Endothelial cell of umbilical vein (primary cell): ENCODE data around the gene MROH2A. TPM values are rescaled to one million over a fixed set of nuclear protein-coding genes. Genes with fewer than 3 reads are reported as not detected.

Source experiments
- BruUV-seq: library from RNA; stranded (reverse); fragments of 400-500 nt; replicated peaks from 2 replicates; lab custom pipeline; 2021; lab: Mats Ljungman, UMichigan
- CTCF ChIA-PET: fragments of 300-600, 350-600 bp; sonication (Branson Sonifier 250); formaldehyde crosslinking; loops from one replicate; lab custom pipeline; 2021; ENCODE audit warnings: antibody characterized with exemption, inconsistent platforms; lab: Charles Lee
- POLR2A ChIA-PET: fragments of 300-600, 350-600 bp; sonication (Branson Sonifier 250); formaldehyde crosslinking; loops from one replicate; lab custom pipeline; 2021; ENCODE audit warnings: antibody characterized with exemption, inconsistent platforms; lab: Charles Lee
- DNase-seq: peaks from one replicate; pipeline ENCODE4 v3.0.0-alpha.2; 2011; ENCODE audit warnings: low read depth, low spot score
- FAIRE-seq: peaks from 2 replicates; lab custom pipeline; 2011; peaks lifted over from hg19 to GRCh38; lab: Jason Lieb, UNC
- H2AFZ ChIP-seq: 2 replicates; pipeline ENCODE4 v1.6.0; 2012; ENCODE audit warnings: low read depth, low read length, control low read depth, inconsistent platforms
- H3K27ac ChIP-seq: 2 replicates; pipeline ENCODE4 v1.5.1; 2011; ENCODE audit warnings: low read depth, mild to moderate bottlenecking, control low read depth, low read length, moderate library complexity; ENCODE audit not compliant: insufficient read depth
- H3K27me3 ChIP-seq, 2 experiments: 2 replicates each; pipeline versions ENCODE4 v1.6.0 to v1.6.1; 2011; ENCODE audit warnings: low read length in 2 of 2, mixed read lengths in 1 of 2; ENCODE audit not compliant: control insufficient read depth in 2 of 2, insufficient read depth in 2 of 2
- H3K36me3 ChIP-seq, 2 experiments: 2 replicates in 1 of 2; 3 replicates in 1 of 2; pipeline ENCODE4 v1.5.1; 2011; ENCODE audit warnings: low read length in 2 of 2, mild to moderate bottlenecking in 1 of 2, moderate library complexity in 1 of 2; ENCODE audit not compliant: control insufficient read depth in 2 of 2, insufficient read depth in 2 of 2; ENCODE audit errors: extremely low read depth in 1 of 2
- H3K4me1 ChIP-seq: 3 replicates; pipeline ENCODE4 v1.5.1; 2011; ENCODE audit warnings: mild to moderate bottlenecking, low read length; ENCODE audit not compliant: control insufficient read depth, insufficient read depth; ENCODE audit errors: extremely low read depth
- H3K4me2 ChIP-seq: 2 replicates; pipeline ENCODE4 v1.6.1; 2011; ENCODE audit warnings: low read length, control low read depth, mixed read lengths; ENCODE audit not compliant: insufficient read depth
- H3K4me3 ChIP-seq, 3 experiments: fragments of 200-600 bp in 1 of 3; sonication (generic), shearing (Covaris generic) in 1 of 3; replicated peaks in 1 of 3; 2 replicates each; pipeline ENCODE4 v1.5.1; 2011 to 2016; ENCODE audit warnings: control low read depth in 3 of 3, low read length in 3 of 3, mild to moderate bottlenecking in 2 of 3, inconsistent platforms in 1 of 3, low read depth in 1 of 3, moderate library complexity in 1 of 3; ENCODE audit not compliant: insufficient read depth in 1 of 3
- H3K79me2 ChIP-seq: 2 replicates; pipeline ENCODE4 v1.6.0; 2012; ENCODE audit warnings: low read length, inconsistent platforms; ENCODE audit not compliant: control insufficient read depth, insufficient read depth
- H3K9ac ChIP-seq: replicated peaks from 2 replicates; pipeline ENCODE3; 2011; ENCODE audit warnings: low read length, control low read depth; ENCODE audit not compliant: insufficient read depth; ENCODE audit errors: extremely low read depth
- H3K9me1 ChIP-seq: replicated peaks from 3 replicates; pipeline ENCODE4 v1.6.0; 2011; ENCODE audit warnings: mild to moderate bottlenecking, low read length; ENCODE audit not compliant: control insufficient read depth, insufficient read depth; ENCODE audit errors: extremely low read depth
- H3K9me3 ChIP-seq: replicated peaks from 2 replicates; pipeline ENCODE4 v1.5.1; 2012; ENCODE audit warnings: low read length, inconsistent platforms; ENCODE audit not compliant: control insufficient read depth, insufficient read depth
- H4K20me1 ChIP-seq: replicated peaks from 2 replicates; pipeline ENCODE3; 2011; ENCODE audit warnings: mild to moderate bottlenecking, low read length; ENCODE audit not compliant: control insufficient read depth, insufficient read depth; ENCODE audit errors: extremely low read depth
- CTCF ChIP-seq, 2 donors: IDR thresholded peaks; 1 replicate in 1 of 2; 2 replicates in 1 of 2; pipeline ENCODE4 v1.5.1; 2011; ENCODE audit warnings: low read length in 2 of 2, mild to moderate bottlenecking in 2 of 2, moderate library complexity in 2 of 2, control low read depth in 1 of 2, inconsistent platforms in 1 of 2, low read depth in 1 of 2; ENCODE audit not compliant: insufficient read depth in 1 of 2; ENCODE audit errors: extremely low read depth in 1 of 2
- EZH2 ChIP-seq: IDR thresholded peaks from 2 replicates; pipeline ENCODE4 v1.6.1; 2012; ENCODE audit warnings: borderline replicate concordance, low read depth, mild to moderate bottlenecking, moderate library complexity, low read length, inconsistent platforms; ENCODE audit not compliant: severe bottlenecking
- GATA2 ChIP-seq: IDR thresholded peaks from 2 replicates; pipeline ENCODE4 v1.7.0; 2011; ENCODE audit warnings: low read depth, mild to moderate bottlenecking, moderate library complexity, mixed read lengths, low read length; ENCODE audit not compliant: insufficient read length, insufficient read depth
- JUN ChIP-seq: IDR thresholded peaks from 2 replicates; pipeline ENCODE4 v1.6.1; 2011; ENCODE audit warnings: borderline replicate concordance, low read depth; ENCODE audit not compliant: insufficient read length, insufficient read depth
- MYC ChIP-seq: IDR thresholded peaks from one replicate; pipeline ENCODE4 v1.6.1; 2011; ENCODE audit warnings: mild to moderate bottlenecking, low read depth, low read length
- POLR2A ChIP-seq: IDR thresholded peaks from 2 replicates; pipeline ENCODE4 v1.6.1; 2012; ENCODE audit warnings: low read depth, mild to moderate bottlenecking, control low read depth, low read length
- POLR2AphosphoS5 ChIP-seq: IDR thresholded peaks from 2 replicates; pipeline ENCODE4 v1.6.1; 2012; ENCODE audit warnings: low read depth, mild to moderate bottlenecking, control low read depth, low read length, moderate library complexity; ENCODE audit not compliant: insufficient read depth
- dilution Hi-C: fragments of 300-500 bp; cut with MboI; formaldehyde crosslinking; loops from one replicate; pipeline ENCODE4 v1.15.0; 2019; ENCODE audit warnings: low sequenced_read_pairs; ENCODE audit not compliant: extremely low pct_ligation_motif_present
- intact Hi-C: fragments of 100-400 bp; cut with micrococcal nuclease; formaldehyde crosslinking; loops from one replicate; pipeline ENCODE4 v1.10.0; 2022
- polyA plus RNA-seq, 4 experiments: library from polyadenylated mRNA; depleted of rRNA in 3 of 4; stranded (reverse) in 3 of 4; unstranded in 1 of 4; fragments of >200 nt; gene quantifications; 2 replicates each; pipeline versions ENCODE4 v1.2.1 to v1.2.3, GENCODE V29; 2011 to 2012; ENCODE audit warnings: missing spikeins in 1 of 4
- total RNA-seq: library from RNA; stranded (reverse); gene quantifications from 2 replicates; pipeline ENCODE4 v1.2.3, GENCODE V29; 2021

The MROH2A gene
- total and polyA plus RNA-seq, 2 donors (not counting 3 experiments of a cell fraction or from before 2014, with no cell fraction given): not detected

- peaks cover 0 to under 1% of the 10 kb centered on the region in 2 experiments for H3K27me3 ChIP-seq
- no peaks in the 10 kb centered on the region for H3K36me3 ChIP-seq
- H3K9me1 ChIP-seq: no peaks in the 10 kb centered on the region
- no peak overlapping the region for H3K4me3 ChIP-seq
- no peaks in the 10 kb centered on the region for H3K4me1 ChIP-seq
- no peak overlapping the region for H3K27ac ChIP-seq
- H3K79me2 ChIP-seq: no peaks in the 10 kb centered on the region
- H4K20me1 ChIP-seq: no peaks in the 10 kb centered on the region
- DNase-seq (no peak), FAIRE-seq (no peak)
- CTCF ChIA-PET: interaction anchor here (1.0 kb wide), 2 partner anchors 22 to 44 kb away, joined by 3 read pairs; no protein-coding TSS in a partner anchor
- no peaks in the 10 kb centered on the region for H3K9me3 ChIP-seq
- intact Hi-C loops: no loop called here
- no peak overlapping the region for H3K4me2 ChIP-seq
- no peak for TF ChIP-seq EZH2
- TF ChIP-seq POLR2A: no peak
- TF ChIP-seq CTCF (IDR thresholded peaks at IDR 0.05; ENCODE audit: extremely low read depth in 1 of 2, insufficient read depth in 1 of 2, low read depth in 1 of 2, low read length in 2 of 2): no peak
- no peak overlapping the region for H3K9ac ChIP-seq
- BruUV-seq: no TSS peak
- POLR2A ChIA-PET: no interaction called here
- dilution Hi-C loops: no loop called here
- no peak overlapping the region for H2AFZ ChIP-seq
Measured at GRCh38 chr2:233814056-233814835, 36.1 kb downstream of the MROH2A start.

- Histone ChIP-seq H4K20me1 (no peaks in the 10 kb centered on the region), H3K27ac (no peak overlapping the region), H2AFZ (no peak overlapping the region), H3K4me1 (no peaks in the 10 kb centered on the region), H3K4me2 (no peak overlapping the region), H3K4me3 (no peak overlapping the region), H3K27me3 (no peaks in the 10 kb centered on the region), H3K9me1 (no peaks in the 10 kb centered on the region), H3K79me2 (no peaks in the 10 kb centered on the region), H3K36me3 (no peaks in the 10 kb centered on the region), H3K9ac (no peak overlapping the region), H3K9me3 (no peaks in the 10 kb centered on the region)
- intact Hi-C loops: no loop called here
- dilution Hi-C loops: no loop called here
- TF ChIP-seq GATA2 (no peak), MYC (no peak), JUN (no peak), POLR2A (no peak), POLR2AphosphoS5 (no peak)
- DNase-seq (no peak), FAIRE-seq (no peak)
- CTCF ChIA-PET: no interaction called here
- no TSS peak for BruUV-seq
- POLR2A ChIA-PET: no interaction called here
Measured at GRCh38 chr2:233815861-233816260, 37.7 kb downstream of the MROH2A start.
